ENCODE measurements around the gene CRYM.

Gene CRYM

DNA sequence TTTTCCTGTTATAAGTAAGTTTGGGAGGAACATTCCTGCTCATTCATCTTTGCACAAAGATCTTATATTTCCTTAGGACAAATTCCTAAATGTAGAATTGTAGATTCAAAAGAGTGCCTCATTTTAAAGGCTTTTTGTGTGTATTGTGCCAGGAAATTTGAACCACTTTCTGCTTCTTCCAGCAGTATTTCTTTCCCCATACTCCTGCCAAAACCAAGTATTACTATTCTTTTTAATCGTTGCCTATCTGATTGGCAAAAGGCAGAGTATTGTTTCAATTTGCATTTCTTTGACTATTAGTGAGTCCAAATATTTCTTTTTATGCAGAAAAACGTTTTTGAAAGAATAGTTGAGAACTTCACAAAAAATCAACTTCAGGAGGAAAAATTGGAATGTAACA is 35.3 kb downstream of the CRYM start:
- no peak for DNase-seq

DNA sequence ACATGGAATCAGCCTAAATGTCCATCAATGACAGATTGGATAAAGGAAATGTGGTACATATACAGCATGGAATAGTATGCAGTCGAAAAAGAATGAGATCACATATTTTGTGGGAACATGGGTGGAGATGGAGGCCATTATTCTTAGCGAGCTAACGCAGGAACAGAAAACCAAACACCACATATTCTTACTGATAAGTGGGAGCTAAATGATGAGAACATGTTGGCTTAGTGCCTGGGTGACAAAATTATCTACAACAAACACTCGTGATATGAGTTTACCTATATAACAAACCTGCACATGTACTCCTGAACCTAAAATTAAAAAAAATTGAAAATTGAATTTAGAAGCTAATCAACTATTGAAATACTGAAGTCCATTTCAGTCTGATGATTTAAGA is 38.4 kb downstream of the CRYM start:
- DNase-seq: no peak

DNA sequence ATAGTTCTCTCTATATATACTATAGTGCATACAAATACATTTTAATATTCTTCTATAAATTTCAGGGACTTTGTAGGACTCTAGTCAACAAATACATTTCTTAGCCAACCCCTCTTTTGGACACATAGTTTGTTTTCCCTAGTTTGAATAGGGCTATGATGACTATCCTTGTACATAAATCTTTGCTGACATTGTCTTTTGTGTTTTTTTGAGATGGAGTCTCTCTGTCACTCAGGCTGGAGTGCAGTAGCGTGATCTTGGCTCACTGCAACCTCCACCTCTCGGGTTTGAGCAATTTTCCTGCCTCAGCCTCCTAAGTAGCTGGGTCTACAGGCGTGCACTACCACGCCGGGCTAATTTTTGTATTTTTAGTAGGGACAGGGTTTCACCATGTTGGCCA is 41.3 kb downstream of the CRYM start:
- DNase-seq: no peak

DNA sequence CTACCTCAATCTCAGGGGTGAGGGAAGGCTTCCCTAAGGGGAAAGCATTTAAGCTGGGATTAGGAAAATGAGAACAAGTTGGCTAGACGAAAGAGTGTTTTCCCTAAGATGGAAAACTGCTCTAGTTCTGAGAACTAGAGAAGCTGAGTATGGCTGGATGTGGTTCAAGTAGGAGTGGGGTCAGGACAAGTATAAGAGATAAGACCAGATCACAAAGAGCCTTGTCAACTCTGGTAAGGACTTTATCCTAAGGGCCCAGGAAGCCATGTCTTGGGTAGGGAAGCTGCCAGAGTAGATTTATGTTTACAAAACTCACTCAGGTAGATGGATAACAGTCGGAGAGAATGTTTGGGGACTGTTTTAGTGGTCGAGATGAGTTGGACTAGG is 42.9 kb downstream of the CRYM start:
- DNase-seq: no peak

DNA sequence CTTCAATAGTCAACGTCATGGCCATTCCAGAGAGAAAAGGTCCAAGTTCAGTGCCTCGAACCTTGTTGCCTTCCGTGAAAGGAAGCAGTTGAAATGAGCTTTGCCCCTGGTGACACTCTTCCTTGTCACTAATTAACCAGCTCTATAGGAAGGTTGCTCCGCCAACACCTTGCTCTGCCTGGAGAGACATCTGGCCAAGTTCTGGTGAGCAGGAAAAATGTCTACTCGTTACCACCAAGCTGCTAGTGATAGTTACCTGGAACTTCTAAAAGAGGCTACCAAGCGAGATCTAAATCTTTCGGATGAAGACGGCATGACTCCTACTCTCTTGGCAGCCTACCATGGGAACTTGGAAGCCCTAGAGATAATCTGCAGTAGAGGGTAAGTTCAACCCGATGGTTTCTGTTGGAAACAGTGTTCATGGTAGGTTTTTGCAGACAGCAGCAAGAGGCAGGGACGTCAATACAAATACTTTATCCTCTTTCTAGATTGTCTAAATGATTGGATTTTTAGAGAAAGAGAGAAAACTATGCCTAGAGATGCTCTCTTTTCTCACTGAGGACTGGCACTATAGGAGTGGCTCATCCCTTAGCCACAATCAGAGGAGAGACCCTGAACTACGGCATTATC is 44.5 kb downstream of the CRYM start, which contains the start of gene ANKS4B:
Gene ANKS4B, plus strand, starts transcription at position 179 of the 630 bp plus-strand sequence. Its CDS starts 39 bp downstream, at position 218.
- DNase-seq: no peak

DNA sequence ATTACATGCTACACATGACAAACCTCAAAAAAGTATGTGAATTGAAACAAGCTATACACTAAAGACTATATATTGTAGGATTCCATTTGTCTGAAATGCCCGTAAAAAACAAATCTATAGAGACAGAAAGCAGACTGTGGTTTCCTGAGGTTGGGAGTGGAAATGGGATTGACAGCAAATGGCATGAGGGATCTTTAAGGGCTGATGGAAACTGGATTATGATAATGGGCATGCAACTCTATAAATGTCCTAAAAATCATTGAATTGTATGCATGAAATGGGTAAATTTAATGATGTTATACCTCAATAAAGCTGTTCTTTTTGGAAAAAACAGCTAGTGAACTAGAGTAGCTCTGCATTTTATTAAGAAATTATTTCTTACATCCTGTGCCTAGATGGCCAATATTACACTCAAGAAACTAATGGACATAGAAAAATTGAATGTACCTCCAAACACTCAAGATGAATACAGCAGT is 45.0 kb downstream of the CRYM start:
- DNase-seq: no peak

DNA sequence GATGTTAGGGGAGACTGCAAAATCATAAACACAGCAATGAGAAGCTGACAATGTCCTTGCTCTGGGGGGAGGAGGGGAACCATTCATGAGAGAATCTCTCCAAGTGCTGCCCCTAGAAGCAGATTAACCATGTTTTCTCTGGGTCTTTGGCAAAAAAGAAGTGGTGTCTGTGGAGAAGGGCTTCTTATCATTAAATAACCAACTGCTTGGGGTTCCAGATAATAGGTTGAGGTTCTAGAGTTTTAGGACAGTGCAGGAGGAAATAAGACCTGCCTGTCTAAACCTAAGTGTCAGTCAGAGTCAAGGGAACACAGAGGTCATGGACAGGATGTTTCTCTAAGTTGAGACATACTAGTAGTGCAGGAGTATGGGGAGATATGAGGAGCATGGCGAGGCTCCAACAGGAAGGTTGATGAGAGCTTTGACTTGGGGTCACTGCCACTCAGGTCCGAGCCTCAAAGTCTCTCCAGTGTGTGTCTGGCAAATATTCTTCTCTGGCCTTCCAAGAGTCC is 49.7 kb downstream of the CRYM start:
- no peak for DNase-seq

DNA sequence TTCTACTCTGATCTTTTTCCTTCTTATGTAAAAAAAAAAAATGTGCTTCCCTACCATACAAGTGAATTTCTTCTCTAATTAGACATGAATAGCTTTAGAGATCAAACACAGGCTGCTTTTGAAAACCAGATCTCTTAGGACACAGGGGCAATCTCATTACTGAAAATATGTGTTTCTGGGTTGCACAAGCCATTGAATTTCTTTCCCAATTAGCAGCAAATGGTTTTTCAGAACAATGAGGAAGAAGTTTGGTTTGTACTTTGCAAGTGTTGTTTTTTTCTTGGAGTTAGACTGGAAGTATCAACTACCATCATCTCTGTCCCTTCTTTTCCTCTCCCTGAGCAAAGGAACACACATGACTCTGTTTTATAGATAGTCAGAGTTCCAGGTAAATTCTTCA is 50.2 kb downstream of the CRYM start:
- DNase-seq: no peak

DNA sequence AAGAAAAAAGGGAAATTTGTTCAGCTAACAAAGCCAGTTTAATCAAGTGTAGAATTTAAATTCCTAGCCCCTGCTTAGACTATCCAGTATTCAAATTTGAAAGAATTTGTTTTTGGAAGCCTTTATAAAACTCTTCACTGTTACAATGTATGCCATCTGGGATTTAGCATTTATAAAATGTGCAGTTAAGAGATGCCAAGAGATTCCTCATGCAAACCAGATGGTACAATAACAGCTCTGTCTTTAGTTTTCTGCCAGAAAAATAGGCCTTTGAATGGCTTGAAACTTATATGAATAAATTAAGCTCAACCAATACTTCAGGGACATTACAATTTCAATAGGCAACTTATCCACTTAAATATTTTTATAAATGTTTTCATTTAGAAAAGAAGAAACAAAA is 51.3 kb downstream of the CRYM start:
- DNase-seq: no peak

DNA sequence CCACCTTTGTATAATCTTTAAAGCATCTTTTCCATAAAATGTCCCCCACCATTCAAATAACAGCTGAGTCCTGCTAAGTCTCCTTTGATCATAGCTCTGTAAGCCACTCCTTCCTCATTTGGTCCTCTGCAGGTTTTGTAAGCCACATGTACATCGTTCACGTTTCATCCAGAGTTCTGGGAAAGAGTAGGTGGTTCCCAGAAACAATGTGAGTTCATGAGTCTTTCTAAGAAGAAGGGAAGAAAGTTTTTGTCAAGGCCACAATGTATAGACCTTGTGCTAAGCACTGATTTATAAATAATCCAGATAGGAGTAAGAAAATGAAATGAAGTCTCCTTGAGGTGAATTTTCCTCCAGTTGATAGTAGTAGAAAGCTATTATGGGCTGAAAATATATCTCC is 53.3 kb downstream of the CRYM start:
- DNase-seq: no peak

DNA sequence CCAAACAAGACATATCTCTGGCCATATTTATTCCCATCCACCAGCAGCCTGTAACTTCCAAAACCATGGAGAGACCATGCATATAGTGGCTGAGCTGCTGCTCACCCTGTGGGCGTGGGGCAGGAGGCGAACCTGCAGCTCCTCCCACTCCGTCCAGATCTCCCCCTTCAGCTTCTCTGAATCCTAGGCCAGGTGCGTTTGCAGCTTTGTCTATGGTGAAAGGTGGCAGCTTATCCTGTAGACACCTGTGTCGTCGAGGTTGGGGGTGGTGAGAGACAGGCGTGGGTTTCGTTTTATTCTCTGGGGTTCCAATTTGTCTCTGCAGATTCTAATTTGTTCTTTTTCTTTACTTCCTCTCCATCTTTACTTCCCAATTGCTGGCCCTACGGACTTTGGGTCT is 54.3 kb downstream of the CRYM start:
- no peak for DNase-seq

DNA sequence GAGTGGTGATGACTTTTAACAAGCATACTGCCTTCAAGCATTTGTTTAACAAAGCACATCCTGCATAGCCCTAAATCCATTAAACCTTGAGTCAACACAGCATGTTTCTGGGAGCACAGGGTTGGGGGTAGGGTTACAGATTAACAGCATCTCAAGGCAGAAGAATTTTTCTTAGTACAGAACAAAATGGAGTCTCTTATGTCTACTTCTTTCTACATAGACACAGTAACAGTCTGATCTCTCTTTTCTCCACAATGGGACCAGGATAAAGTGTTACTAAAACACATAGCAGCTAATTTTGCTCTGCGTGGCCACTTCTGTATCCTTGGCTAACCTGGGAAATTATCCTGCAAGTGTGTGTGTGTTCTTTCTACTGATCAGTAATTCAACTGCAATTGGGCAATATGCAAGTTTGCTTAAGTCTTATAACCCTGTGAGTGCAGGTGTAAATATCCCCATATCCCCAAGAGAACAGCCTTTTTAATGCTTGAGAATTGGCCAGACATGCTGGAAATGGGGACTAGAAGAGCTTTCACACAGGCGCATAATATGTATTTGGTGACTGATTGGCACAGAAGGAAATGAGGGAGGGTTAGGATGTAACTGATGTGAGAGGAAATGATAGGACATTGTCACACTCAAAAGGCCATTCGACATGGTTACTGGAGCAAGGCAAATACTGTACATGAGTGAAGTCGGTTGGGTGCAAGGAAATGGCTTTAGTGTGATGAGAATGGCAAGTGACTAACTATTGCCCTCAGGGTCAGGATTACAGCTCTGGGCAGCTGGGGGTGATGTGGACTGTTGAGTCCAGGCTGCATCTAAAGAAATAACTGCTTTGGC is 55.4 kb downstream of the CRYM start:
- DNase-seq: no peak

DNA sequence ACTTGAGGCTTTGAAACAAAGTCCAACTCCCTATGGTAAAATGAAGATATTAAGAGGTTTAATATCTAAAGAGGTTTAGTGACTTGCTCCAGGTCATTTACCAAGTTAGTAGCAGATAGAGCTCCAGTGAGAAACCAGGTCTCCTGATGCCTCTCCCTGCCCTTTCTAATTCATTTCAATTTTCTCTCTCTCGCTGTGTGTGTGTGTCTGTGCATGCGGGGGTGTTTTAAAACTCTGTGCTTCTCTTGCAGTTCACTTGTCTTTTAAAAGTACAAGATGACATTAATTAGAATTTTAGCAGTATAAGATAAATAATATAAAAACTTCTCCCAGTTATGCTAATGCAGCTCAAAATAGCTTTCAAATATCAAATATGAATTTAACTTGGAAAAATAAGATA is 58.5 kb downstream of the CRYM start:
- no peak for DNase-seq

DNA sequence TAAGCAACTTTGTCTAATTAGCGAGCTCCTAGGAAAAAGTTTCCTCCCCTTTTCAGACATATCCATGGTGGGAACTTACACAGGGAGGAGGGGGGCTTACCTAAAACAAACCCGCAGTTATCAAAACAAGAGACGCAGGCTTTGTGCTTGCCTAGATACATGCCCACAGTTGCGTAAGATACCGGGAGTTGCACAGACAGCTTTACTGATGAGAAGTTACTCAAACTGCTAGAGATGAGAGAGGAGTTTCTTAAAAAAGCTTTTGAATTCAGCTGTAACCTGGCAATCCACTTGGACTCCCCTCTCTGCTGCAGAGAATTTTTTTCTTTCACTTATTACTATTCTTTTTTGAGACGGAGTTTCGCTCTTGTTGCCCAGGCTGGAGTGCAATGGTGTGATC is 59.9 kb downstream of the CRYM start:
- DNase-seq: no peak

DNA sequence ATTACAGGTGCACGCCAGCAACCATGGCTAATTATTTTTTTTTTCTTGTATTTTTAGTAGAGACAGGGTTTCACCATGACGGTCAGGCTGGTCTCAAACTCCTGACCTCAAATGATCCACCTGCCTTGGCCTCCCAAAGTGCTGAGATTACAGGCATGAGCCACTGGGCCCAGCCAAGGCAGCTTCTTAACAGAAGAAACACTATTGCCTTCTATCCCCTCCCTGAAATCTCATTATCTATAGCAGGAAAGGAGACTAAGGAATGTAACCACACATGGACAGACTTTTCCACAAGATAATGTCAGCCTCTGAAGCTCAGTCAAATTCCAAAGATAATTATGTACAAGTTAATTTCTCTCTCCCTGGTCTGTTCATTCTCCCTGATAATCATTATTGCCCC is 61.0 kb downstream of the CRYM start:
- DNase-seq: no peak

DNA sequence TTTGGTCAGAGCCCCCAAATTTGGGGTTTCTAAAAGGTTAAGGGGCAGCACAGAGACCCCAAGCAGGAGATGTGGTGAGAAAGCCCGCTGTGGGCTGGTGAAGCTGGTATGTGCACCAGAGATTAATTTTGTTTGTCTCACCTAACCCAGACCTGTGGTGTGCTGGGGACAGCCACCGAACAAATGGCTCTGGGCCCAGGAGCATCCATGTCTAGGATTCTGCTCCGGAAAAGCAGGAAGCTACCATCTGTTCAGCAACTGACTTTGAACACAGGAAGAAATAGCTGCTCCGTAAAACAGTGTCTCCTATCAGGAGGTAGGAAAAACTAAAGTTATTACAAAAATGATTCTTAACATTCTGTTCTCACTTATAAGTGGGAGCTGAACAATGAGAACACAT is 64.0 kb downstream of the CRYM start:
- DNase-seq: no peak

DNA sequence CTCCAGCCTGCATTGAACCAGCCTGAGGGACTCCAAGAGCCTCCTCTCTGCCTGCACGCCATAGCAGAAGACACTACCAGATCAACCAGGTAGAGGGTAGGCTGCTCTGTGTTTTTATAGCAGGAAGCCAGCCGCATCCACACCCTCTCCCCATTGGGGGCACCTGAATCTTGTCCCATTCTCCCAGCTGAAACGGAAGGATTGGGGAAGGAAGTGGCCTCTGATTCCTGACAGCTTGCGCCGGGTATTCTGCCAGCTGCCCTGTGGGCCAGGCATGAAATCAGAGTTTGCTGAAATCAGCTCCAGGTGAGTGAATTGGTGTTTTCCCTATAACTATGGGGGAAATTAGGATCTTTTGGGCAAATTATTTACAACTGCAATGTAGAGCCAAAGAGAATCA is 66.6 kb downstream of the CRYM start, which contains the start of gene ZP2:
Gene ZP2, minus strand, starts transcription at position 89 of the 400 bp plus-strand sequence. Its CDS starts 27 bp downstream, at position 62.
- DNase-seq: no peak
